ENCODE measurements around the gene IRAK2.
"Not testable (repeated sequence)": the region's sequence is repeated elsewhere in the genome, so short reads cannot be mapped to it uniquely, and the experiment has no call there.

Gene IRAK2

DNA sequence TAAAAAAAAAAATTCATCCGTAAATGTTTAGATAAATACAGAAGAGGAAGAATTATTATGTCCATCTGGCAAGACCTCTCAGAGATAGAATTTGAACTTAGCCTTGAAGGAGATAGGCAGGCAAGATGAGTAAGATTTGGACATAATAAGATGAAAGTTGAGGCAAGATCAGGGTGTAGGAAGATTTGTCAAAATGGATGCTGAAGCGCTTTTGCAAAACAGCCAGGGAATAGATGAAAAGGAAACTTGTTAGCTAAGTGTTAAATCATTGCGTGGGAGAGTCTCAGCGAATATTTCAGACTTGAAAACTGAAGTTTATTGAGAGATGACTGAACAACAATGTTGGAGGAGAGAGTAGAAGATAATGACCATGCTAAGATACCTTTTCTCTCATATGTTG, 42.0 kb upstream of the IRAK2 start:
- 100% methylated on average over 3 of the region's 4 CpGs for WGBS (ENCODE audit: insufficient coverage)
- Histone ChIP-seq H3K36me3 (ENCODE audit: control insufficient read depth in 4 of 4, insufficient read depth in 4 of 4, low read length in 3 of 4) (peaks cover 16 to 45% (median 35%) of the 10 kb centered on the region in 4 experiments), H3K27ac (ENCODE audit: insufficient read depth in 1 of 2, low read depth in 1 of 2, low read length in 2 of 2, poor library complexity in 1 of 2, severe bottlenecking in 2 of 2) (no peak overlapping the region), H3K27me3 (replicated peaks in 2 of 5; ENCODE audit: control insufficient read depth in 4 of 5, insufficient read depth in 5 of 5, low read length in 4 of 5) (no peaks in the 10 kb centered on the region), H3K4me3 (ENCODE audit: control insufficient read depth in 1 of 7, extremely low read depth in 1 of 7, insufficient read depth in 4 of 7, low read depth in 2 of 7, low read length in 6 of 7) (no peak overlapping the region), H3K9me3 (ENCODE audit: control extremely low read depth in 1 of 5, control insufficient read depth in 4 of 5, insufficient read depth in 2 of 5, low read depth in 1 of 5, low read length in 4 of 5) (no peaks in the 10 kb centered on the region), H3K4me1 (ENCODE audit: control extremely low read depth in 1 of 4, control insufficient read depth in 4 of 4, insufficient read depth in 4 of 4, low read length in 3 of 4) (no peaks in the 10 kb centered on the region)
- ChIA-PET CTCF (no interaction called here), POLR2A (interaction anchor here (0.7 kb wide), 1 partner anchor 75 kb away, joined by 3 read pairs; no protein-coding TSS in a partner anchor)
- DNase-seq, result no peak

DNA sequence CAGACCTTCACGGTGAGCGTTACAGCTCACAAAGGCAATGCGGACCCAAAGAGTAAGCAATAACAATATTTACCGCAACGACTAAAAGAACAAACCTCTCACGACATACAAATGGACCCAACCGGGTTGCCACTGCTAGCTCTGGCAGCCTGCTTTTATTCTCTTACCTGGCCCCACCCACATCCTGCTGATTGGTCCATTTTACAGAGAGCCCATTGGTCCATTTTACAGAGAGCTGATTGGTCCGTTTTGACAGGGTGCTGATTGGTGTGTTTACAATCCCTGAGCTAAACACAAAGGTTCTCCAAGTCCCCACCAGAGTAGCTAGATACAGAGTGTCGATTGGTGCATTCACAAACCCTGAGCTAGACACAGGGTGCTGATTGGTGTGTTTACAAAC, 28.8 kb upstream of the IRAK2 start:
- peak in 1 of 3 donors; percentile 22 for DNase-seq
- H3K36me3 ChIP-seq (ENCODE audit: control insufficient read depth in 4 of 4, insufficient read depth in 4 of 4, low read length in 3 of 4); H3K27me3 ChIP-seq (replicated peaks in 2 of 5; ENCODE audit: control insufficient read depth in 4 of 5, insufficient read depth in 5 of 5, low read length in 4 of 5); H3K9me3 ChIP-seq (ENCODE audit: control extremely low read depth in 1 of 5, control insufficient read depth in 4 of 5, insufficient read depth in 2 of 5, low read depth in 1 of 5, low read length in 4 of 5); H3K27ac ChIP-seq (ENCODE audit: insufficient read depth in 1 of 2, low read depth in 1 of 2, low read length in 2 of 2, poor library complexity in 1 of 2, severe bottlenecking in 2 of 2); POLR2A ChIA-PET; H3K4me3 ChIP-seq (ENCODE audit: control insufficient read depth in 1 of 7, extremely low read depth in 1 of 7, insufficient read depth in 4 of 7, low read depth in 2 of 7, low read length in 6 of 7): not testable (repeated sequence)
- WGBS (ENCODE audit: insufficient coverage), result 84% methylated on average over 4 of the region's 9 CpGs
- H3K4me1 ChIP-seq (ENCODE audit: control extremely low read depth in 1 of 4, control insufficient read depth in 4 of 4, insufficient read depth in 4 of 4, low read length in 3 of 4), result peaks cover under 1 to 24% (median 15%) of the 10 kb centered on the region in 4 experiments
- CTCF ChIA-PET, result interaction anchor here (1.4 to 2.0 kb wide), 2 partner anchors 54 to 151 kb away, joined by 4 to 5 read pairs; no protein-coding TSS in a partner anchor

GRCh38 chr3:10136426-10137005, 28.2 kb upstream of the IRAK2 start:
- CTCF ChIA-PET, result interaction anchor here (1.4 to 2.0 kb wide), 2 partner anchors 53 to 150 kb away, joined by 4 to 5 read pairs; no protein-coding TSS in a partner anchor
- Histone ChIP-seq H3K27me3 (replicated peaks in 2 of 5; ENCODE audit: control insufficient read depth in 4 of 5, insufficient read depth in 5 of 5, low read length in 4 of 5) (no peaks in the 10 kb centered on the region), H3K4me3 (ENCODE audit: control insufficient read depth in 1 of 7, extremely low read depth in 1 of 7, insufficient read depth in 4 of 7, low read depth in 2 of 7, low read length in 6 of 7) (no peak overlapping the region), H3K27ac (ENCODE audit: insufficient read depth in 1 of 2, low read depth in 1 of 2, low read length in 2 of 2, poor library complexity in 1 of 2, severe bottlenecking in 2 of 2) (no peak overlapping the region), H3K36me3 (ENCODE audit: control insufficient read depth in 4 of 4, insufficient read depth in 4 of 4, low read length in 3 of 4) (peaks cover 0 to 3% (median 0%) of the 10 kb centered on the region in 4 experiments), H3K4me1 (ENCODE audit: control extremely low read depth in 1 of 4, control insufficient read depth in 4 of 4, insufficient read depth in 4 of 4, low read length in 3 of 4) (peaks cover 4 to 27% (median 17%) of the 10 kb centered on the region in 4 experiments), H3K9me3 (ENCODE audit: control extremely low read depth in 1 of 5, control insufficient read depth in 4 of 5, insufficient read depth in 2 of 5, low read depth in 1 of 5, low read length in 4 of 5) (peaks cover 0 to 3% (median 0%) of the 10 kb centered on the region in 5 experiments)
- WGBS (ENCODE audit: insufficient coverage), result 93% methylated on average over 14 of the region's 25 CpGs
- peak in 1 of 3 donors; percentile 26 for DNase-seq
- POLR2A ChIA-PET, result interaction anchor here (1.2 kb wide), 1 partner anchor 204 kb away, joined by 3 read pairs; no protein-coding TSS in a partner anchor

DNA sequence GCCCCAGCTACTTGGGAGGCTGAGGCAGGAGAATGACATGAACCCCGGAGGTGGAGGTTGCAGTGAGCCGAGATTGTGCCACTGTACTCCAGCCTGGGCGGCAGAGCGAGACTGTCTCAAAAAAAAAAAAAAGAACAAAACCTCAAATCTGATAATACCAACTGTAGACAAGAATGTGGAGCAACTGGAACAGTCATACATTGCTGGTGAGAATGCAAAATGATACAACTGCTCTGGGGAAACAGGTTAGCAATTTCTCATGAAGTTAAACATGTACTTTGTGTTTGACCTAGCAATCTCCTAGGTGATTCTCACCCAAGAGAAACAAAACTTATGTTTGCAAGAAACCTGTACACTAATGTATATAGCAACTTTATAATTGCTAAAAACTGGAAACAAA, 27.5 kb upstream of the IRAK2 start:
- POLR2A ChIA-PET, result interaction anchor here (1.2 kb wide), 1 partner anchor 204 kb away, joined by 3 read pairs; no protein-coding TSS in a partner anchor
- Histone ChIP-seq H3K27ac (ENCODE audit: insufficient read depth in 1 of 2, low read depth in 1 of 2, low read length in 2 of 2, poor library complexity in 1 of 2, severe bottlenecking in 2 of 2) (no peak overlapping the region), H3K4me1 (ENCODE audit: control extremely low read depth in 1 of 4, control insufficient read depth in 4 of 4, insufficient read depth in 4 of 4, low read length in 3 of 4) (peaks cover 4 to 29% (median 18%) of the 10 kb centered on the region in 4 experiments), H3K27me3 (replicated peaks in 2 of 5; ENCODE audit: control insufficient read depth in 4 of 5, insufficient read depth in 5 of 5, low read length in 4 of 5) (no peaks in the 10 kb centered on the region), H3K36me3 (ENCODE audit: control insufficient read depth in 4 of 4, insufficient read depth in 4 of 4, low read length in 3 of 4) (peaks cover 0 to 2% (median 0%) of the 10 kb centered on the region in 4 experiments), H3K4me3 (ENCODE audit: control insufficient read depth in 1 of 7, extremely low read depth in 1 of 7, insufficient read depth in 4 of 7, low read depth in 2 of 7, low read length in 6 of 7) (no peak overlapping the region), H3K9me3 (ENCODE audit: control extremely low read depth in 1 of 5, control insufficient read depth in 4 of 5, insufficient read depth in 2 of 5, low read depth in 1 of 5, low read length in 4 of 5) (peaks cover 0 to 3% (median 0%) of the 10 kb centered on the region in 5 experiments)
- 80% methylated on average over 1 of the region's 4 CpGs for WGBS (ENCODE audit: insufficient coverage)
- DNase-seq, result peak in 2 of 3 donors; percentile 36 to 54
- CTCF ChIA-PET, result no interaction called here

DNA sequence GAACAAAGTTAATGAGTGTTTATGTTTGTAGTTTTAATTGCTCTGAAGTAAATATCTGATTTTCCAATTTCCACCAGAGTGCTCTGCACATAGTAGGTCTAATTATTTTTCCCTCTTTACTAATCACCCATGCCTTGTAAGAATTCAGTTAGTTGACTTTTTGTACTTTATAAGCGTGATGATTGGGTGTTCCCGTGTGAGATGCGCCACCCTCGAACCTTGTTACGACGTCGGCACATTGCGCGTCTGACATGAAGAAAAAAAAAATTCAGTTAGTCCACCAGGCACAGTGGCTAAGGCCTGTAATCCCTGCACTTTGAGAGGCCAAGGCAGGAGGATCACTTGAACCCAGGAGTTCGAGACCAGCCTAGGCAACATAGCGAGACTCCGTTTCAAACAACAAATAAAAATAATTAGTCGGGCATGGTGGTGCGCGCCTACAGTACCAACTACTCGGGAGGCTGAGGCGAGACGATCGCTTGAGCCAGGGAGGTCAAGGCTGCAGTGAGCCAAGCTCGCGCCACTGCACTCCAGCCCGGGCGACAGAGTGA, 23.6 kb upstream of the IRAK2 start:
- ChIA-PET POLR2A (interaction anchor here (0.7 kb wide), 3 partner anchors 19 to 110 kb away, joined by 3 to 4 read pairs (median 3); no protein-coding TSS in a partner anchor), CTCF (interaction anchor here (1.5 kb wide), 1 partner anchor 26 kb away, joined by 5 read pairs; no protein-coding TSS in a partner anchor)
- H3K9me3 ChIP-seq (ENCODE audit: control extremely low read depth in 1 of 5, control insufficient read depth in 4 of 5, insufficient read depth in 2 of 5, low read depth in 1 of 5, low read length in 4 of 5), result no peaks in the 10 kb centered on the region
- no peaks in the 10 kb centered on the region for H3K27me3 ChIP-seq (replicated peaks in 2 of 5; ENCODE audit: control insufficient read depth in 4 of 5, insufficient read depth in 5 of 5, low read length in 4 of 5)
- H3K27ac ChIP-seq (ENCODE audit: insufficient read depth in 1 of 2, low read depth in 1 of 2, low read length in 2 of 2, poor library complexity in 1 of 2, severe bottlenecking in 2 of 2), result peak overlapping the region in 1 of 2 experiments; percentile 80
- peak overlapping the region; percentile 62 to 86 (median 81) for H3K4me3 ChIP-seq (ENCODE audit: control insufficient read depth in 1 of 7, extremely low read depth in 1 of 7, insufficient read depth in 4 of 7, low read depth in 2 of 7, low read length in 6 of 7)
- H3K4me1 ChIP-seq (ENCODE audit: control extremely low read depth in 1 of 4, control insufficient read depth in 4 of 4, insufficient read depth in 4 of 4, low read length in 3 of 4), result peaks cover 19 to 34% (median 22%) of the 10 kb centered on the region in 4 experiments
- WGBS (ENCODE audit: insufficient coverage), result 89% methylated on average over 23 of the region's 23 CpGs
- peak in 1 of 3 donors; percentile 36 for DNase-seq
- peaks cover 2 to 11% (median 4%) of the 10 kb centered on the region in 4 experiments for H3K36me3 ChIP-seq (ENCODE audit: control insufficient read depth in 4 of 4, insufficient read depth in 4 of 4, low read length in 3 of 4)

- ChIA-PET POLR2A (interaction anchor here (1.0 kb wide), 1 partner anchor 11 kb away, joined by 3 read pairs; no protein-coding TSS in a partner anchor), CTCF (interaction anchor here (0.6 to 1.5 kb wide), 3 partner anchors 21 to 50 kb away, joined by 3 to 5 read pairs (median 3); no protein-coding TSS in a partner anchor)
- H3K4me1 ChIP-seq (ENCODE audit: control extremely low read depth in 1 of 4, control insufficient read depth in 4 of 4, insufficient read depth in 4 of 4, low read length in 3 of 4), result peaks cover 19 to 30% (median 22%) of the 10 kb centered on the region in 4 experiments
- H3K36me3 ChIP-seq (ENCODE audit: control insufficient read depth in 4 of 4, insufficient read depth in 4 of 4, low read length in 3 of 4), result peaks cover 2 to 19% (median 10%) of the 10 kb centered on the region in 4 experiments
- H3K27ac ChIP-seq (ENCODE audit: insufficient read depth in 1 of 2, low read depth in 1 of 2, low read length in 2 of 2, poor library complexity in 1 of 2, severe bottlenecking in 2 of 2), result peak overlapping the region in 1 of 2 experiments; percentile 80
- peak overlapping the region; percentile 1 to 86 (median 79) for H3K4me3 ChIP-seq (ENCODE audit: control insufficient read depth in 1 of 7, extremely low read depth in 1 of 7, insufficient read depth in 4 of 7, low read depth in 2 of 7, low read length in 6 of 7)
- WGBS (ENCODE audit: insufficient coverage), result 71% methylated on average over 27 of the region's 29 CpGs
- no peaks in the 10 kb centered on the region for H3K27me3 ChIP-seq (replicated peaks in 2 of 5; ENCODE audit: control insufficient read depth in 4 of 5, insufficient read depth in 5 of 5, low read length in 4 of 5)
- peak in 1 of 3 donors; percentile 32 for DNase-seq
- H3K9me3 ChIP-seq (ENCODE audit: control extremely low read depth in 1 of 5, control insufficient read depth in 4 of 5, insufficient read depth in 2 of 5, low read depth in 1 of 5, low read length in 4 of 5), result no peaks in the 10 kb centered on the region
Measured at GRCh38 chr3:10142707-10143560, 21.8 kb upstream of the IRAK2 start.

Measured in common myeloid progenitor, CD34-positive (primary cell).